ENCODE measurements around the gene BABAM1.
"Not testable (repeated sequence)": the region's sequence is repeated elsewhere in the genome, so short reads cannot be mapped to it uniquely, and the experiment has no call there.

Gene BABAM1

GRCh38 chr19:17292301-17293074 is 25.2 kb downstream of the BABAM1 start:
- Histone ChIP-seq H3K27ac (ENCODE audit: low read depth, low read length) (peak overlapping the region; percentile 25), H3K9ac (ENCODE audit: low read depth in 1 of 2, low read length in 2 of 2) (peak overlapping the region; percentile 48 to 64), H3K36me3 (ENCODE audit: control insufficient read depth in 1 of 2, insufficient read depth in 2 of 2, low read length in 2 of 2) (no peaks in the 10 kb centered on the region), H3K27me3 (ENCODE audit: control insufficient read depth in 1 of 2, insufficient read depth in 2 of 2, low read length in 2 of 2) (no peaks in the 10 kb centered on the region), H3K9me3 (ENCODE audit: control insufficient read depth in 1 of 2, low read length in 2 of 2) (no peaks in the 10 kb centered on the region), H3K4me1 (ENCODE audit: control insufficient read depth in 1 of 2, insufficient read depth in 2 of 2, low read length in 2 of 2) (peaks cover 0 to 9% of the 10 kb centered on the region in 2 donors), H3K4me3 (ENCODE audit: low read depth in 1 of 2, low read length in 2 of 2) (peak overlapping the region; percentile 83 to 88)

DNA sequence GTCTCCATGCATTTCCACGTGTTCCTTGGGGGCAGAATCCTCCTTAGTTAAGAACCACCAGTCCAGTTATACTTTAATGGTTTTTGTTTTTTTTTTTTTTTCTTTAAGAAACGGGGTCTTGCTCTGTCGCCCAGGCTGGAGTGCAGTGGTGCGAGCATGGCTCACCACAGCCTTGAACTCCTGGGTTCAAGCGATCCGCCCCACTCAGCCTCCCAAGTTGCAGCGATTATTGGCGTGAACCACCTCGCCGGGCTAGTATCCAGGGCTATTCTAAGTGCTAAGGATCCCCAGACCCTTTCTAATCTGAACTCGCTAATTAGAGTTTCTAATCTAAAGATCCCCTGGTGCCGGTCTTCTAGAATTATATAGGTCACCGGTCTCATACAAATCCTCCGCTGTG is 26.4 kb downstream of the BABAM1 start:
- no peaks in the 10 kb centered on the region for H3K27me3 ChIP-seq (ENCODE audit: control insufficient read depth in 1 of 2, insufficient read depth in 2 of 2, low read length in 2 of 2)
- no peak overlapping the region for H3K27ac ChIP-seq (ENCODE audit: low read depth, low read length)
- peaks cover 3% of the 10 kb centered on the region in 2 donors for H3K9me3 ChIP-seq (ENCODE audit: control insufficient read depth in 1 of 2, low read length in 2 of 2)
- no peaks in the 10 kb centered on the region for H3K36me3 ChIP-seq (ENCODE audit: control insufficient read depth in 1 of 2, insufficient read depth in 2 of 2, low read length in 2 of 2)
- H3K4me1 ChIP-seq (ENCODE audit: control insufficient read depth in 1 of 2, insufficient read depth in 2 of 2, low read length in 2 of 2), result peaks cover 0 to 9% of the 10 kb centered on the region in 2 donors
- no peak overlapping the region for H3K9ac ChIP-seq (ENCODE audit: low read depth in 1 of 2, low read length in 2 of 2)
- no peak overlapping the region for H3K4me3 ChIP-seq (ENCODE audit: low read depth in 1 of 2, low read length in 2 of 2)

DNA sequence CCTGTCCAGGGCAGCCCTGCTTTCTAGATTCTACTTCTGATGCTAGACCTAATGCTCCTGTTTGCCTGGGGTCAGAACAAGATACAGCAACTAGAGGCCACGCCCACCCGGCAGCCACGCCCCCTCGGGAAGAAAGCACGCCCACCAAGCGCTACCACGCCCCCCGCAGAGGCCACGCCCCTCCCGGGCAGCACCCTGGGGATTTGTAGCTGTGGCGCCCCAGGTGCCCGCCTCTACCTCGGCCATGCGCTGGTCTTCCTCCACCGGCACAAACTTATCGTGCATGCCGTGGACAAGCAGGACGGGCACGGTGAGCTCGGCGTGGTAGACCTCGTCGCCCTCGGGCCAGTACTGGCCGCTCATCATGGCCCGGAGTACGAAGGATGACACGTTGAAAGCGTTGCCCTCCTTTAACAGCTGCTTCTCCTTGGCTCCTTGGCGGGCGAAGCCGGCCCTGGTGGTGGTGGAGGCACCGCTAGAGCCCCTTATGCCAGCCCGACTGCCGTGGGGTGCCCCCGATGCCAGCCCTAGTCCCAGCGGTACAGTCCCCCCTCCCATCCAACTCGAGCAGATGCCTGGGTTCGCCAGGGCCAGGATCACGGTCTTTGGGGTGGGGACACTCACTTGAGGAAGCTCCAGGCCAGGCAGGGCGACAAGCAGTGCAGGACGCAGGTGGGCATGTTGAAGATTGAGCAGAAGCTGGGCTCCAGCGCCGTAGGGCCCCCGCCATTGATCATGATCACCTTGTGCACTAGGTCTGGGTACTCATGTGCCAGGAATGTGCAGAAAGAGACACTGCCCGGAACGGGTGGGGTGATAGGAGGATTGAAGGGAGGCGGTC is 27.0 kb downstream of the BABAM1 start:
- H3K4me1 ChIP-seq (ENCODE audit: control insufficient read depth in 1 of 2, insufficient read depth in 2 of 2, low read length in 2 of 2), result peaks cover 0 to 9% of the 10 kb centered on the region in 2 donors
- H3K9ac ChIP-seq (ENCODE audit: low read depth in 1 of 2, low read length in 2 of 2), result no peak overlapping the region
- peaks cover 3% of the 10 kb centered on the region in 2 donors for H3K9me3 ChIP-seq (ENCODE audit: control insufficient read depth in 1 of 2, low read length in 2 of 2)
- H3K4me3 ChIP-seq (ENCODE audit: low read depth in 1 of 2, low read length in 2 of 2), result no peak overlapping the region
- no peaks in the 10 kb centered on the region for H3K27me3 ChIP-seq (ENCODE audit: control insufficient read depth in 1 of 2, insufficient read depth in 2 of 2, low read length in 2 of 2)
- no peak overlapping the region for H3K27ac ChIP-seq (ENCODE audit: low read depth, low read length)
- no peaks in the 10 kb centered on the region for H3K36me3 ChIP-seq (ENCODE audit: control insufficient read depth in 1 of 2, insufficient read depth in 2 of 2, low read length in 2 of 2)

DNA sequence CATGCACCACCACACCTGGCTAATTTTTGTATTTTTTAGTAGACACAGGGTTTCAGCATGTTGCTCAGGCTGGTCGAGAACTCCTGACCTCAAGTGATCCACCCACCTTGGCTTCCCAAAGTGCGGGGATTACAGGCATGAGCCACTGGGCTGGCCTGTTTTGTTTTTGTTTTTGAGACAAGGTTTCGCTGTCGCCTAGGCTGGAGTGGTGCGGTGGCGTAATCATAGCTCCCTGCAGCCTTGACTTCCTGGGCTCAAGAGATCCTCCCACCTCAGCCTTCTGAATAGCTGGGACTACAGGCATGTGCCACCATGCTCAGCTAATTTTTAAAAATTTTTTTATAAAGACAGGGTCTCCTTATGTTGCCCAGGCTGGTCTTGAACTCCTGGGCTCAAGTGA is 28.3 kb downstream of the BABAM1 start:
- not testable (repeated sequence) for H3K4me3 ChIP-seq (ENCODE audit: low read depth in 1 of 2, low read length in 2 of 2); H3K36me3 ChIP-seq (ENCODE audit: control insufficient read depth in 1 of 2, insufficient read depth in 2 of 2, low read length in 2 of 2)

GRCh38 chr19:17296273-17296672 is 29.0 kb downstream of the BABAM1 start:
- Histone ChIP-seq H3K9me3 (ENCODE audit: control insufficient read depth in 1 of 2, low read length in 2 of 2) (peaks cover 3% of the 10 kb centered on the region in 2 donors), H3K4me1 (ENCODE audit: control insufficient read depth in 1 of 2, insufficient read depth in 2 of 2, low read length in 2 of 2) (peaks cover 0 to 9% of the 10 kb centered on the region in 2 donors), H3K27me3 (ENCODE audit: control insufficient read depth in 1 of 2, insufficient read depth in 2 of 2, low read length in 2 of 2) (no peaks in the 10 kb centered on the region), H3K4me3 (ENCODE audit: low read depth in 1 of 2, low read length in 2 of 2) (no peak overlapping the region), H3K27ac (ENCODE audit: low read depth, low read length) (no peak overlapping the region), H3K9ac (ENCODE audit: low read depth in 1 of 2, low read length in 2 of 2) (no peak overlapping the region), H3K36me3 (ENCODE audit: control insufficient read depth in 1 of 2, insufficient read depth in 2 of 2, low read length in 2 of 2) (no peaks in the 10 kb centered on the region)

More for the DNA sequence above, 28.3 kb downstream of the BABAM1 start:
- not testable (repeated sequence) for H3K27me3 ChIP-seq (ENCODE audit: control insufficient read depth in 1 of 2, insufficient read depth in 2 of 2, low read length in 2 of 2); H3K9me3 ChIP-seq (ENCODE audit: control insufficient read depth in 1 of 2, low read length in 2 of 2); H3K9ac ChIP-seq (ENCODE audit: low read depth in 1 of 2, low read length in 2 of 2); H3K27ac ChIP-seq (ENCODE audit: low read depth, low read length); H3K4me1 ChIP-seq (ENCODE audit: control insufficient read depth in 1 of 2, insufficient read depth in 2 of 2, low read length in 2 of 2)

DNA sequence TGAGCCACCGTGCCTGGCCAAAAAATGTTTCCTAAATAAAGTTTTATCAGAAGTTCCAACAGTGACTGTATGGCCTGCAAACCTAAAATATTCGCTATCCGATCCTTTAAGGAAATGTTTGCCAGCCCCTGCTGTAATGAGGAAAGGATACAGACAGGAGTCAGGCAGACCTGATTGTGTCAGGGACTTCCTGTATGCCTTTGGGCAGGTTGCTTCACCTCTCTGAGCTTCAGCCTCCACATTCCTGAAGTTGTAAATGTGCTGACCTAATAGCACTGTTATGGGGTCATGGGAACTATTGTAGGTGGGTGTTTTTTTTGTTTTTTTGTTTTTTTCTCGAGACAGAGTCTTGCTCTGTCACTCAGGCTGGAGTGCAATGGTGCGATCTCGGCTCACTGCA is 29.7 kb downstream of the BABAM1 start:
- Histone ChIP-seq H3K27ac (ENCODE audit: low read depth, low read length) (no peak overlapping the region), H3K9ac (ENCODE audit: low read depth in 1 of 2, low read length in 2 of 2) (no peak overlapping the region), H3K27me3 (ENCODE audit: control insufficient read depth in 1 of 2, insufficient read depth in 2 of 2, low read length in 2 of 2) (no peaks in the 10 kb centered on the region), H3K36me3 (ENCODE audit: control insufficient read depth in 1 of 2, insufficient read depth in 2 of 2, low read length in 2 of 2) (no peaks in the 10 kb centered on the region), H3K4me1 (ENCODE audit: control insufficient read depth in 1 of 2, insufficient read depth in 2 of 2, low read length in 2 of 2) (peaks cover 0 to 7% of the 10 kb centered on the region in 2 donors), H3K9me3 (ENCODE audit: control insufficient read depth in 1 of 2, low read length in 2 of 2) (peaks cover 3% of the 10 kb centered on the region in 2 donors), H3K4me3 (ENCODE audit: low read depth in 1 of 2, low read length in 2 of 2) (no peak overlapping the region)

- peaks cover 16 to 23% of the 10 kb centered on the region in 2 donors for H3K4me1 ChIP-seq (ENCODE audit: control insufficient read depth in 1 of 2, insufficient read depth in 2 of 2, low read length in 2 of 2)
- H3K27me3 ChIP-seq (ENCODE audit: control insufficient read depth in 1 of 2, insufficient read depth in 2 of 2, low read length in 2 of 2), result no peaks in the 10 kb centered on the region
- no peak overlapping the region for H3K9ac ChIP-seq (ENCODE audit: low read depth in 1 of 2, low read length in 2 of 2)
- no peak overlapping the region for H3K27ac ChIP-seq (ENCODE audit: low read depth, low read length)
- H3K9me3 ChIP-seq (ENCODE audit: control insufficient read depth in 1 of 2, low read length in 2 of 2), result peaks cover 3% of the 10 kb centered on the region in 2 donors
- no peaks in the 10 kb centered on the region for H3K36me3 ChIP-seq (ENCODE audit: control insufficient read depth in 1 of 2, insufficient read depth in 2 of 2, low read length in 2 of 2)
- no peak overlapping the region for H3K4me3 ChIP-seq (ENCODE audit: low read depth in 1 of 2, low read length in 2 of 2)
Observed at GRCh38 chr19:17300992-17301619, 33.9 kb downstream of the BABAM1 start.

DNA sequence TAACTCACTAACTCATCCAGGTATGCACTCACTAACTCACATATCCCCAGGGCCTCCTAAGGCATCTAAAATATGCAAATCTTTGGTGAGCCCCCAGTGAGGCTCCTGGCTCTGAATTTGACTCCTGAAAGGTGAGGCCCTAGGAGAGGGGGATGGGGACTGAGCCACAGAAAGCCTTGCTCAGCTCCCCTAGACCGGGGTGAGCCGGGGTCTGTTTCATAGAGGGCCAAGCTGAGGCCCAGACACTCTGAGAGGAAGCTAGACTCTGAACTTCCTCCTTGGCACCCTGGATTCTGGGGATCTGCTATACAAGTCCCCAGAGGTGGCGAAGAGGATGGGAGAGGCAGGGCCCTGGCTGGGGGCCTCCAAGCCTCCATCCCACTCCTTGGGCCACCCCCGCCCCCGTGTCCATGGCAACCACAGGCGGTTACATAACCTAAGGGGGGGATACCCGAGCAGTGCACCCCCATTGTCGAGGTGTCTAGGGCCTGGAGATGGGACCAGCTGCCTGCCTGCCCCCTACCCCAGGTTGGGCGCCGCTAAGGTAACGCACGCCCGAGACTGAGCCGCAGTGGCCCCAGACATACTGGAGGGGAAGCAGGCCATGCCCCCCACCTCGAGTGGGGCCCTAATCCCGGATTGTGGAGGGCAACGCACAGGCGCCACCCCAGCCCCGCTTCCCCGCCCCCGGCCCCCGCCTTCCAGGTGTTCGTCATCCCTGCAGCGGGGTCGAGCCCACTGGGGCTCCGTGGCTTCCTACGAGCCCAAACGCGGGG is 35.3 kb downstream of the BABAM1 start:
- peaks cover 16 to 30% of the 10 kb centered on the region in 2 donors for H3K4me1 ChIP-seq (ENCODE audit: control insufficient read depth in 1 of 2, insufficient read depth in 2 of 2, low read length in 2 of 2)
- H3K36me3 ChIP-seq (ENCODE audit: control insufficient read depth in 1 of 2, insufficient read depth in 2 of 2, low read length in 2 of 2), result no peaks in the 10 kb centered on the region
- peak overlapping the region in 1 of 2 donors; percentile 51 for H3K9ac ChIP-seq (ENCODE audit: low read depth in 1 of 2, low read length in 2 of 2)
- H3K27me3 ChIP-seq (ENCODE audit: control insufficient read depth in 1 of 2, insufficient read depth in 2 of 2, low read length in 2 of 2), result no peaks in the 10 kb centered on the region
- H3K4me3 ChIP-seq (ENCODE audit: low read depth in 1 of 2, low read length in 2 of 2), result peak overlapping the region; percentile 61 to 62
- H3K27ac ChIP-seq (ENCODE audit: low read depth, low read length), result no peak overlapping the region
- peaks cover 3% of the 10 kb centered on the region in 2 donors for H3K9me3 ChIP-seq (ENCODE audit: control insufficient read depth in 1 of 2, low read length in 2 of 2)

DNA sequence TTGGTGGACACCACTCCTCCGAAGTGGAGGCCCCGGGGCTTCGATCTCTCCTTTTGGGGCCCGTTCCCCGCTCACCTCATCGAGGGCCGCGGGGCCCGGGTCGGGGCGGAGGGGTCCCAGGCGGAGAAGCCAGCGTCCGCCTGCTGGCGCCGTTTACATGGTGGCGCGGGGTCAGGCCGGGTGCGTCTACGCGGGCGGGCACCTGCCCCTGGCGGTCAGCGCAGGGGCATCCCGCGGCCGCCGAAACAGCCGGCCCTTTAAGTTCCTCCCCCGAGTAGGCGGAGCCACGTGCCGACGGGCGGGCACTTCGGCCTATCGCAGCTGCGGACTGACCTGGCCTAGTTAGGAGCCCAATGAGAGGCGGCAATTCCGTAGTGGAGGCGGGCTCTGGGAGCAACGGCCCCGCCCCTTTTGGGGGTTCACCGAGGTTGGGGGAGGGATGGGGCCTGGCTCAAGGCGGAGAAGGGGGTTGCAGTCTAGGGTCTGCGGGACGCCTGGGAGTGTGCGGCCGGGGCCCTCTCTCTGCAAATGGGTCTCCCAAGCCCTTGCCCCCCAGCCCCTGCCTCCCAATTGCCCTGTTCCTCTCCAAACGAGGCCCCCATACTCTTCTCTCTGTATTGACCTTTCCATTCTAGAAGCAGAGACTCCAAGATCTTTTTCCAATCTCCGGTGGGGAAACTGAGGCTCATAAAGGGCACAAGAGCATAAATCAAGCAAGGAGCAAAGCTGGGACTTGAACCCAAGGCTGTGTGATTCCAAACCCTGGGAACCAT is 36.1 kb downstream of the BABAM1 start, which contains the start of gene ABHD8:
ABHD8 (minus strand) TSS at position 259 of the 773 bp plus-strand sequence. CDS start 1,809 bp downstream, outside the sequence.
- H3K4me1 ChIP-seq (ENCODE audit: control insufficient read depth in 1 of 2, insufficient read depth in 2 of 2, low read length in 2 of 2), result peaks cover 16 to 30% of the 10 kb centered on the region in 2 donors
- peak within 1 kb of the TSS in 1 of 2 donors; percentile 51 for H3K9ac ChIP-seq (ENCODE audit: low read depth in 1 of 2, low read length in 2 of 2)
- H3K27ac ChIP-seq (ENCODE audit: low read depth, low read length), result no peak within 1 kb of the TSS
- peak within 1 kb of the TSS; percentile 61 to 62 for H3K4me3 ChIP-seq (ENCODE audit: low read depth in 1 of 2, low read length in 2 of 2)
- no peaks in the 10 kb centered on the region for H3K27me3 ChIP-seq (ENCODE audit: control insufficient read depth in 1 of 2, insufficient read depth in 2 of 2, low read length in 2 of 2)
- peaks cover 0 to under 1% of the 10 kb centered on the region in 2 donors for H3K9me3 ChIP-seq (ENCODE audit: control insufficient read depth in 1 of 2, low read length in 2 of 2)
- H3K36me3 ChIP-seq (ENCODE audit: control insufficient read depth in 1 of 2, insufficient read depth in 2 of 2, low read length in 2 of 2), result no peaks in the 10 kb centered on the region
